Mononuclear cell (primary cell): Measurements from ENCODE around the gene IRF9. TPM values are rescaled to one million over a fixed set of nuclear protein-coding genes. Genes with fewer than 3 reads are reported as not detected.
"Not testable (repeated sequence)": the region's sequence is repeated elsewhere in the genome, so short reads cannot be mapped to it uniquely, and the experiment has no call there.

ENCODE experiments used
- H3K27me3 ChIP-seq: 2 replicates; pipeline ENCODE4 v1.6.0; 2011; ENCODE audit warnings: low read length, control low read depth; ENCODE audit not compliant: insufficient read depth
- H3K4me1 ChIP-seq: 2 replicates; pipeline ENCODE4 v1.5.1; 2011; ENCODE audit warnings: mild to moderate bottlenecking, low read length, control low read depth; ENCODE audit not compliant: insufficient read depth
- H3K4me3 ChIP-seq: 2 replicates; pipeline ENCODE4 v1.5.1; 2011; ENCODE audit warnings: mild to moderate bottlenecking, low read length, moderate library complexity
- H3K9me3 ChIP-seq: 2 replicates; pipeline ENCODE4 v1.5.1; 2011; ENCODE audit warnings: low read depth, mild to moderate bottlenecking, control low read depth, low read length
- total RNA-seq: library from RNA; depleted of rRNA; stranded (reverse); fragments of >200 nt; gene quantifications from one replicate; pipeline ENCODE4 v1.2.3, GENCODE V29; 2012

Gene IRF9
- total RNA-seq, 1 donor = 126 TPM

DNA sequence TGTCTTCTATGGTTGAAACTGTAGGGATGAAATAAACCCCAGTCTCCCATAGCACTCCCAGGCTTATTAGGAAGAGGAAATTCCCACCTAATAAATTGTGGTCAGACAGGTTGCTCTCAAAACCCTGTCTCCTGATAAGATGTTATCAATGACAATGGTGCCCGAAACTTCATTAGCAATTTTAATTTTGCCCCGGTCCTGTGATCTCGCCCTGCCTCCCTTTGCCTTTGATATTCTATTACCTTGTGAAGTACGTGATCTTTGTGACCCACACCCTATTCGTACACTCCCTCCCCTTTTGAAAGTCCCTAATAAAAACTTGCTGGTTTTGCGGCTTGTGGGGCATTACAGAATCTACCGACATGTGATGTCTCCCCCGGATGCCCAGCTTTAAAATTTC is 41.5 kb downstream of the IRF9 start:
- H3K4me3 ChIP-seq, H3K9me3 ChIP-seq, H3K27me3 ChIP-seq: not testable (repeated sequence)
- H3K4me1 ChIP-seq = peaks cover 14% of the 10 kb centered on the region

GRCh38 chr14:24203249-24203886 is 42.3 kb downstream of the IRF9 start:
- H3K4me3 ChIP-seq, H3K27me3 ChIP-seq, H3K9me3 ChIP-seq: not testable (repeated sequence)
- H3K4me1 ChIP-seq = peaks cover 16% of the 10 kb centered on the region

DNA sequence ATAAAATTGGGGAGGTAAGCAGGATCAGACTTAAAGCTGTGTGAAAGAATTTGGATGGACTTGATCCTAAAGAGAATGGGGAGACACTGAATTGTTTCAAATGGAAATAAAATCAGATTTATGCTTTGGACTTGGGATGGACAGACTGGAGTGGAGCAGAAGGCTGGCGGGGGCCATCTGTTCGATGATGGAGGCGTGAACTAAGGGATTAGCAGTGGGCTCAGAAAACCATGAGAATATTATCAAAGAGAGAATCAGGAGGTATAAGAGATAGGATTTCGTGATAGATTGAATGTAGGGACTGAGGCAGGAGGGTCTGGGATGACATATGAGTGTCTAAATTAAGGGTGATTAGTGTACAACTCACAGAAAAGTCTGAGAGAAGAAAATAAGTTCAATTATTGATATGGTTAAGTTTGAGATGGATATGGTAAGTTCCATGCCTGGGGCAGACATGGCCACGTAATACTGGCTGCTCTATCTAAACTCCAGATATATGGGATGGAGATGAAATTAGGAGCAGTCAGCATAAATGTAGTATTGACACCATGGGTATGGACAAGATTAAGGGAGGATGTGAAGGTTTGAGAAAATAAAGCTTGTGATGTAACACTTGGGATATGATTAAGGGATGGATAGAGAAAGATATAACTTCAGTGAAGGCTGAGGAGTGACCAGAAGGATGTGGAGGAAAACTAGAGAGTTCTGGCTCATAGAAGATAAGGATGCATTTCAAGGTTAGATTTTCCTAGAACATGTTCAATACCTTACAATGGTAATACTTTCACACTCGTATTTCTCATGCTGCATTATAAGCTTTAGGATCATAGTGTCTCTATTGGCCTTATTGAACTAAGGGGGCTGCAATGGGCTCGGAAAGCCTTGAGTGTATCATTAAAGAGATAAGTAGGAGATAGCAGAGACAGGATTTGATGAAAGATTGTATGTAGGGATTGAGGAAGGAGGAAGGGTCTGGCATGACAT is 43.4 kb downstream of the IRF9 start:
- no peaks in the 10 kb centered on the region for H3K27me3 ChIP-seq

DNA sequence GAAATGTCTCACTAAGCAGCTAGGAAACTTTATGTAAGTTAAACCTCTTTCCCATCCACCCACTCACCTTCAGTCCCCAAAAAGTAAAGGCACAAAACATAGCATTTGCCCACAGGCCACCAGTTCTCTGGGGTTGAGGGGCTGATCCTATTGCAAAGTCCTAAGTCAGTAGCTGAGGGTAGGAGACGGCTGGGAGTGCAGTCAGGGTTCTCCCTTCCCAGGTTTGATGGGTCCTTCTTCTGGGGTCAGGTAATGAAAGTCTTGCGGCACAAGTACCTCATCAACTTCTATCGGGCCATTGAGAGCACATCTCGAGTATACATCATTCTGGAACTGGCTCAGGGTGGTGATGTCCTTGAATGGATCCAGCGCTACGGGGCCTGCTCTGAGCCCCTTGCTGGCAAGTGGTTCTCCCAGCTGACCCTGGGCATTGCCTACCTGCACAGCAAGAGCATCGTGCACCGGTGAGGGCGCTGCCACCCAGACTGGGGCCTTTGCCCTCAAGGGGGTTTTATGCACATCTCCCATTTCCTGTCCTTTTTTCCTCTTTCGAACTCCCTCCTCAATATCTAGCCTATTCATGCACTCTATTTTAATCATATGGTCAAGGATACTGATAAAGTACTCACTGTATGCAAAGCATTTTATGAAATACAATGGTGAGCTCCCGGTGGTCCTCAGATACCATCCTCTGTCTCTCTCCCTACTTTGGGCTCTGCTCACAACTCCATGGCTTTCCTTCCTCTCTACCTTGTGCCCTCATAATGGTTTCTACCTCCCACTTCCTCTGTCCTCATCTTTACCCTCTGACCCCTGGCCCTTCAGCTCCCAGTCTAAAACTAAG is 45.4 kb downstream of the IRF9 start:
- Histone ChIP-seq H3K4me3 (no peak overlapping the region), H3K4me1 (peaks cover 24% of the 10 kb centered on the region), H3K27me3 (no peaks in the 10 kb centered on the region), H3K9me3 (no peaks in the 10 kb centered on the region)

More for the DNA sequence above, 43.4 kb downstream of the IRF9 start:
- Histone ChIP-seq H3K4me3 (no peak overlapping the region), H3K9me3 (no peaks in the 10 kb centered on the region), H3K4me1 (peaks cover 7% of the 10 kb centered on the region)

GRCh38 chr14:24207104-24207551 is 46.1 kb downstream of the IRF9 start:
- no peaks in the 10 kb centered on the region for H3K9me3 ChIP-seq
- H3K4me1 ChIP-seq = peaks cover 29% of the 10 kb centered on the region
- H3K27me3 ChIP-seq = no peaks in the 10 kb centered on the region
- H3K4me3 ChIP-seq = no peak overlapping the region

DNA sequence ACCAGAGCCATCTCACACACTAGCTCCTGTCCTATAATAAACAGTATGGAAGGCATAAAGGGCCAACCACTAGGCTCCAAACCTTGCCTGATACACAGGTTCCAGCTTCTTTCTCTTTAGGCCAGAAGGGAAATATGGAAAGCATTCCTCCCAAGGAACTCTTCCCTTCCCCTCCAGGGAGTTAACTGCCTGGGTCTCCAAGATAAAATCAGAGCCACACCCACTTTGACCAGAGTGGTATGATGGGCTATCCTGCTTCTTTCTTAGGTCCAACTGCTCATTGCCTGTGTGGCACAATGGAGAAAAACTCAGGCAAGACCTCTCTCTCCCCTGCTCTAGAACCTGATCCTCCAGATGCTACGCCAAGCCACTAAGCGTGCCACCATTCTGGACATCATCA is 46.6 kb downstream of the IRF9 start:
- no peak overlapping the region for H3K4me3 ChIP-seq
- H3K4me1 ChIP-seq = peaks cover 34% of the 10 kb centered on the region

DNA sequence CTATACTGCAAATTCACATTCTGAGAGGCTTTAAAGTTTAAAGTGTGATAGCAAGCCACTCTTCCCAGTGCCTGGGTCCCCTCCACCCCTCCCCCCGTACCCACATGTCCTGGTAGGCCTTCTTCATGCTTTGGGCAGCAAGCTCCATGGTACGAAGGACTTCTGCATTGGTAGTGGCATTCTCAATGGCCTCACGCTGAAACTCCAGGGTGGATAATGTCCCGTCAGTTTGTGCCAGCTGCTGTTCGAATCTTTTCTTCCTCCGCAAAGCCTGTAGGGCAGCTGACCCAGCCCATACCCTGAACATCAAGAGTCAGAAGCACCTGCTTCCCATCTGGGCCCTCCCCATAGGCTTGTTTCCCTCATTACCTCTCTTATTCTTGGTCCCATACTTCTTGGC is 50.2 kb downstream of the IRF9 start:
- Histone ChIP-seq H3K27me3 (no peaks in the 10 kb centered on the region), H3K4me3 (no peak overlapping the region), H3K9me3 (no peaks in the 10 kb centered on the region), H3K4me1 (peaks cover 62% of the 10 kb centered on the region)

More for the DNA sequence above, 46.6 kb downstream of the IRF9 start:
- H3K27me3 ChIP-seq = no peaks in the 10 kb centered on the region
- no peaks in the 10 kb centered on the region for H3K9me3 ChIP-seq

DNA sequence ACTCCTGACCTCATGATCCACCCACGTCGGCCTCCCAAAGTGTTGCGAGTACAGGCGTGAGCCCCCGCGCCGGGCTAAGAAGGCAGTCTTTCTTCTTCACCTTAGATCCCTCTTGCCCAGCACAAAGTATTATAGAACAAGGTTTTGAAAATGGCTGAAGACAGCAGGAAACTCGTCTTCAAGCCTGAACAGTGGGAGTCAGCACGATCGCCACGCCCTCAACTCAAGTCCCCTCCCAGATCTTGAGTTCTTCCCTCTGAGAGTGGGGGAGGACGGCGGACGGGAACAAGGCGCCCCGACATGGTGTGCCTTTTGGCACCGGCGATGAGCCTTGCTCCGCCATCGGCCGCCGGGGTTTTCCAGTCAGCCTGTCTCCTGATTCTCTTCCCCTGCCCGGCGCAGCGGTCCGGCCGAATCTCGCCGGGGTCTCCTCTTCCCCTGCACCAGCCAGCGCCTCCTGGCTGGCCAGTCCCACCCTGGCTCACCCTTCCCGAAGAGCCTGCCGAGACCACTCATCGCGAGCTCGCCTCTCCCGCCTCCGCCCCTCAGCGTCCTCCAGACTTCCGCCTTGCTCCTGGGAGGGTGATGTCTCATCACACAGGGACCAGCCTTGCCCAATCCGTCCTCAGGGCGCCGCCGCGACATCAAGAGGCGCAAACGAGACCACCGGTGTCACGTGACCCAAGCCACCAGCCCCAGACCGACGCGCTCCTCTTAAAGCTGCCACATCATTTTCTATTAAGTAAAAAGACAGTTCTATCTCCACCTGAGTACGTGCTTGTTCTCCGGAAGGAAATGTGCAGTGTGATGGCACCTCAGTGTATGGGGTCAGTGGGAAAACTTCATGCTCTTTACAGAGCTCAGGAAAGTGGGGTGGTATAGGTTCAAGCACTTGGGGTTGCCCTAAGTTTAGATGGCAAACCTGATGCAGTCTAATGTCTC is 52.1 kb downstream of the IRF9 start, which contains the start of gene CHMP4A:
Gene CHMP4A (minus strand): TSS at position 565 of the 942 bp plus-strand sequence. CDS start 49 bp downstream, at position 516.
- Histone ChIP-seq H3K4me3 (peak within 1 kb of the TSS; percentile 85), H3K9me3 (no peaks in the 10 kb centered on the region), H3K27me3 (no peaks in the 10 kb centered on the region), H3K4me1 (peaks cover 57% of the 10 kb centered on the region)

GRCh38 chr14:24213866-24214662 is 53.0 kb downstream of the IRF9 start:
- H3K9me3 ChIP-seq = no peaks in the 10 kb centered on the region
- peaks cover 57% of the 10 kb centered on the region for H3K4me1 ChIP-seq
- no peak overlapping the region for H3K4me3 ChIP-seq

GRCh38 chr14:24215495-24216344 is 54.7 kb downstream of the IRF9 start, which contains the start of gene MDP1:
Gene MDP1 (minus strand): TSS chr14:24216066. CDS start chr14:24215955, 111 bp downstream.
- H3K4me3 ChIP-seq = peak within 1 kb of the TSS; percentile 87
- H3K4me1 ChIP-seq = peaks cover 47% of the 10 kb centered on the region
- H3K9me3 ChIP-seq = no peaks in the 10 kb centered on the region
- no peaks in the 10 kb centered on the region for H3K27me3 ChIP-seq

More at GRCh38 chr14:24213866-24214662, 53.0 kb downstream of the IRF9 start:
- H3K27me3 ChIP-seq = no peaks in the 10 kb centered on the region
